ENCODE results near the gene DDX17.

DDX17 gene

GRCh38 chr22:38460426-38460840 is 45.7 kb downstream of the DDX17 start:
- no peak overlapping the region for H3K4me3 ChIP-seq (replicated peaks in 1 of 2; ENCODE audit: low read depth in 2 of 2, low read length in 2 of 2)
- no peak for DNase-seq (ENCODE audit: low read depth in 2 of 2)
- no peak for TF ChIP-seq CTCF (IDR thresholded peaks at IDR 0.05; ENCODE audit: low read depth, low read length)

- H3K4me3 ChIP-seq (replicated peaks in 1 of 2; ENCODE audit: low read depth in 2 of 2, low read length in 2 of 2), result no peak overlapping the region
- TF ChIP-seq CTCF (IDR thresholded peaks at IDR 0.05; ENCODE audit: low read depth, low read length), result no peak
- no peak for DNase-seq (ENCODE audit: low read depth in 2 of 2)
Measured at GRCh38 chr22:38456841-38457699, 49.0 kb downstream of the DDX17 start.

DNA sequence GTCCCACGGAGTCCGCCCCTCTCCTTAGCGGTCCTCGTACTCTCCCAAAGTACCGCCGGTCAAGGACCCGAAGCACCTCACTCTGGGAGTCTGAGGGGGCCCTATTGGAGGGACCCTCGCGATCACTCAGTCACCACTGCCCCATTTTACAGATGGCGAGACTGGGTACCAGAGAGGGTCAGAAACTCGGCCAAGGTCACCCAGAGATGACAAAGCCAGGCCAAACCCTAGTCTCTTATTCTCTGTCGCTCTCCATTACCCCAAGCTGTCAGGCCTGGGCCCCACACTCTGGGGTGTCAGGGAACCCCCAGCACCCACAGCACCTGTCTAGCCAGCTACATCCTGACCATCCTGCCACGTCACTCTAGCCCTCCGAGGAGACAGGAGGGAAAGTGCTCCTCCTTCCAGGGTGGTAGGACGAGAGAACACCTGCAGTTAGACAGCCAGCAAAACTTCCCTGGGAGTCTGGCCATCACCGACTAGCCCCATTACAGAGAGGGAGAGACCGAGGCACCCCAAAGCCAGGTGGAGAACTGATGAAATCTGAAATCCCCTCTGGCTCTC is 49.8 kb downstream of the DDX17 start:
- no peak overlapping the region for H3K4me3 ChIP-seq (replicated peaks in 1 of 2; ENCODE audit: low read depth in 2 of 2, low read length in 2 of 2)
- DNase-seq (ENCODE audit: low read depth in 2 of 2), result no peak
- TF ChIP-seq CTCF (IDR thresholded peaks at IDR 0.05; ENCODE audit: low read depth, low read length), result no peak

DNA sequence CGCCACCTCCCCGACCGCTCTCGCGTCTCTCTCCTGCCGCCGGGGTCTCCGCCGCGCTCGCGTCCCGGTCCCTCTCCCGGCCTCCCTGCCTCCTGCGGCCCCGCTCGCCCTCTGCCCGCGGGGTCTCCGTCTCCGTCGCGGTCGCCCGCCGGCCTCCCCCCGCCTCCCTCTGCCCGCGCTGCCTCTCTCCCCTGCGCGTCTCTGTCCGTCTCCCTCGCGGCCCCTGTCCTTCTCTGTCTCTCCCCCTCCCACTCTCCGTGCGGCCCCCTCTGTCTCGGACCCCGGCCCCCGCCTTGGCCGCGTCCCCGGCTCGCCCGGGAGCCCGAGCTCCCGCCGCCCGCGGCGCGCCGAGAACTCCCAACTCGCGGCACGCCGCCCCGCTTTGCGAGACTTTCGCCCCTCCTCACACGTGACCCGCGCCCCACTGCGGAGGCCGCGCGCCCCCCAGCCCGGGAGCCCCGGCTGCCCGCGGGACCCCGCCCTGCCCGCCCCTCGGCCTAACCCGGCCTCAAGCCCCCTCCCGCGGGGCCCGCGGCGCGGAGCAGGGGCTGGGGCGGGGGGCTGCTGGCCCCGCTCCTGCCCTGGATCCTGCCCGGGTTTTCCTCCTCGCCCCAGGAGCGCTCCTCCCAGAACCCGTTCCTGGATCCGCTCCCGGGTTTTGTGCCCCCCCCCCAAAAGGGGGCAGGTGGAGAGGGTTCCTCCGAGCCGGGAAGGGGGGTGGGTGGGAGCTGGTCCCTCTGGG is 50.4 kb downstream of the DDX17 start:
- no peak for TF ChIP-seq CTCF (IDR thresholded peaks at IDR 0.05; ENCODE audit: low read depth, low read length)
- DNase-seq (ENCODE audit: low read depth in 2 of 2), result peak in 1 of 2 donors; percentile 45
- H3K4me3 ChIP-seq (replicated peaks in 1 of 2; ENCODE audit: low read depth in 2 of 2, low read length in 2 of 2), result peak overlapping the region in 1 of 2 donors; percentile 23

- DNase-seq (ENCODE audit: low read depth in 2 of 2), result no peak
- H3K4me3 ChIP-seq (replicated peaks in 1 of 2; ENCODE audit: low read depth in 2 of 2, low read length in 2 of 2), result peak within 1 kb of the TSS in 1 of 2 donors; percentile 23
- no peak for TF ChIP-seq CTCF (IDR thresholded peaks at IDR 0.05; ENCODE audit: low read depth, low read length)
Measured at GRCh38 chr22:38455076-38455529, 51.0 kb downstream of the DDX17 start, which contains the start of gene KCNJ4. KCNJ4 (minus strand) TSS chr22:38455199; CDS start chr22:38428132, 27,067 bp downstream.

DNA sequence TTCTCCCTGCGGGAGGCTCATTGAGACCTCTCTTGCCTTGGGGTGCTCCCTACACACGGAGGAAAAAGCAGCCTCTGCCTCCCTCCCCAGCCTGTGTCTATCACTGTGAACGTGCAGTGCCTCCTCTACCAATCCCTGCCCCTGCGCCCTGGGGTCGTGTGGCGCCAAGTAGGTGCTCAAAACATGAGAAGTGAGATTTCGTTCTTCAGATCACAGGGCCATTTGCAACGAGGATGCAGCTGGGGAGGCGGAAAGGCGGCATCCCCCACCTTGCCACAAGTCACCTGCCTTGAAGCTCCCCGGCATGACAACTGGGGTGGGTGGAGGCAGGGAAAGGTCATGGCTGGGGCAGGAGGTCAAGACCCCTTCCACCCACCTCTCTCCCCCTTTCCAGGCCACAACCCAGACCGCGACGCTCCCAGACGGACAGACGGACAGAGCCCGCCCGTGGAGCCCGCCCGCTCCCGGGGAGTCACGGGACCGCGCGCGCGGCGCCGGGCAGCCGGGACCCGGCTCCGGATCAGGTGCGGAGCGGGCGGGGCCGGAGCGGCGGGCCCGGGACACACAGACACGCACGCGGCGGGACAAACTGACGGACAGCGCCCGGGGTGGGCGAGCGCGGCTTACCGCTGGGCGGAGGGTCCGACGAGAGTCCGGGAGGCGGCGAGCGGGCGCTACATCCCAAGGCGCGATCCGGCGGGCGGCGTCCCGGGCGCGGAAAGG is 51.6 kb downstream of the DDX17 start:
- no peak for DNase-seq (ENCODE audit: low read depth in 2 of 2)
- TF ChIP-seq CTCF (IDR thresholded peaks at IDR 0.05; ENCODE audit: low read depth, low read length), result no peak
- no peak overlapping the region for H3K4me3 ChIP-seq (replicated peaks in 1 of 2; ENCODE audit: low read depth in 2 of 2, low read length in 2 of 2)

Measured in cardiac fibroblast (primary cell).